ACC112 (cell line): ENCODE results near the gene CRIP3.
A peak's percentile ranks its signal among the peaks of the same experiment; 100 is the strongest.

Experiments used
- H2AFZ ChIP-seq: fragments of 200-600 bp; sonication (generic); one replicate; pipeline ENCODE4 v1.6.0; 2017; ENCODE audit warnings: antibody characterized with exemption, low read length; ENCODE audit not compliant: unreplicated experiment
- H3K27ac ChIP-seq: fragments of 200-600 bp; sonication (generic); 2 replicates; pipeline ENCODE4 v1.5.1; 2014; ENCODE audit warnings: low read depth, mild to moderate bottlenecking, antibody characterized with exemption, low read length, moderate library complexity
- H3K27me3 ChIP-seq: fragments of 200-600 bp; sonication (generic); 2 replicates; pipeline ENCODE4 v1.6.1; 2014; ENCODE audit warnings: mild to moderate bottlenecking, antibody characterized with exemption, low read length, moderate library complexity, mixed read lengths; ENCODE audit not compliant: insufficient read depth
- H3K36me3 ChIP-seq: fragments of 200-600 bp; sonication (generic); 2 replicates; pipeline ENCODE4 v1.6.1; 2016; ENCODE audit warnings: mild to moderate bottlenecking, antibody characterized with exemption, low read length, moderate library complexity, mixed read lengths; ENCODE audit not compliant: insufficient read depth
- H3K4me1 ChIP-seq: fragments of 200-600 bp; sonication (generic); one replicate; pipeline ENCODE4 v1.6.1; 2016; ENCODE audit warnings: low read length, mixed read lengths; ENCODE audit not compliant: insufficient read depth, unreplicated experiment, control insufficient read depth
- H3K4me3 ChIP-seq: fragments of 200-600 bp; sonication (generic); 2 replicates; pipeline ENCODE4 v1.5.1; 2014; ENCODE audit warnings: mild to moderate bottlenecking, low read depth, low read length
- H3K79me2 ChIP-seq: fragments of 200-600 bp; sonication (generic); one replicate; pipeline ENCODE4 v1.6.0; 2016; ENCODE audit warnings: low read length; ENCODE audit not compliant: control insufficient read depth, unreplicated experiment, insufficient read depth

The CRIP3 gene

GRCh38 chr6:43273707-43274106, 34.9 kb downstream of the CRIP3 start:
- Histone ChIP-seq H3K36me3 (no peaks in the 10 kb centered on the region), H3K27ac (no peak overlapping the region), H3K4me1 (peaks cover 5% of the 10 kb centered on the region), H3K27me3 (peaks cover 41% of the 10 kb centered on the region), H3K79me2 (no peaks in the 10 kb centered on the region), H3K4me3 (no peak overlapping the region), H2AFZ (no peak overlapping the region)

GRCh38 chr6:43271944-43272343, 36.7 kb downstream of the CRIP3 start:
- Histone ChIP-seq H3K36me3 (no peaks in the 10 kb centered on the region), H3K4me1 (no peaks in the 10 kb centered on the region), H2AFZ (no peak overlapping the region), H3K4me3 (no peak overlapping the region), H3K79me2 (no peaks in the 10 kb centered on the region), H3K27ac (no peak overlapping the region), H3K27me3 (peaks cover 48% of the 10 kb centered on the region)

- no peaks in the 10 kb centered on the region for H3K4me1 ChIP-seq
Measured at GRCh38 chr6:43271103-43271815, 37.4 kb downstream of the CRIP3 start.

GRCh38 chr6:43269273-43270007, 39.2 kb downstream of the CRIP3 start:
- Histone ChIP-seq H2AFZ (no peak overlapping the region), H3K27me3 (peaks cover 30% of the 10 kb centered on the region), H3K27ac (no peak overlapping the region), H3K4me3 (peak overlapping the region; percentile 58), H3K36me3 (no peaks in the 10 kb centered on the region), H3K4me1 (no peaks in the 10 kb centered on the region), H3K79me2 (no peaks in the 10 kb centered on the region)

More at GRCh38 chr6:43271103-43271815, 37.4 kb downstream of the CRIP3 start:
- H3K4me3 ChIP-seq = no peak overlapping the region
- no peak overlapping the region for H2AFZ ChIP-seq
- H3K36me3 ChIP-seq = no peaks in the 10 kb centered on the region
- H3K27me3 ChIP-seq = peaks cover 48% of the 10 kb centered on the region
- H3K79me2 ChIP-seq = no peaks in the 10 kb centered on the region
- H3K27ac ChIP-seq = no peak overlapping the region

- Histone ChIP-seq H3K4me1 (no peaks in the 10 kb centered on the region), H3K27me3 (peaks cover 23% of the 10 kb centered on the region), H3K36me3 (no peaks in the 10 kb centered on the region), H2AFZ (no peak overlapping the region), H3K4me3 (no peak overlapping the region), H3K27ac (no peak overlapping the region), H3K79me2 (no peaks in the 10 kb centered on the region)
Measured at GRCh38 chr6:43268782-43269272, 39.8 kb downstream of the CRIP3 start.

GRCh38 chr6:43268355-43268700, 40.3 kb downstream of the CRIP3 start:
- Histone ChIP-seq H3K4me3 (no peak overlapping the region), H3K36me3 (no peaks in the 10 kb centered on the region), H3K27me3 (peaks cover 18% of the 10 kb centered on the region), H3K79me2 (no peaks in the 10 kb centered on the region), H2AFZ (no peak overlapping the region), H3K27ac (no peak overlapping the region), H3K4me1 (no peaks in the 10 kb centered on the region)

- Histone ChIP-seq H3K36me3 (no peaks in the 10 kb centered on the region), H3K4me1 (no peaks in the 10 kb centered on the region), H3K27ac (no peak overlapping the region), H2AFZ (no peak overlapping the region), H3K79me2 (no peaks in the 10 kb centered on the region), H3K27me3 (peaks cover 14% of the 10 kb centered on the region), H3K4me3 (no peak overlapping the region)
Measured at GRCh38 chr6:43267619-43268354, 40.8 kb downstream of the CRIP3 start.

GRCh38 chr6:43265564-43265963, 43.1 kb downstream of the CRIP3 start:
- H3K4me1 ChIP-seq = no peaks in the 10 kb centered on the region
- no peak overlapping the region for H2AFZ ChIP-seq
- no peaks in the 10 kb centered on the region for H3K36me3 ChIP-seq
- no peak overlapping the region for H3K27ac ChIP-seq
- peaks cover 13% of the 10 kb centered on the region for H3K27me3 ChIP-seq
- H3K4me3 ChIP-seq = no peak overlapping the region
- H3K79me2 ChIP-seq = no peaks in the 10 kb centered on the region

- Histone ChIP-seq H3K27ac (no peak overlapping the region), H3K79me2 (no peaks in the 10 kb centered on the region), H2AFZ (no peak overlapping the region), H3K4me3 (no peak overlapping the region), H3K36me3 (no peaks in the 10 kb centered on the region), H3K4me1 (no peaks in the 10 kb centered on the region), H3K27me3 (peaks cover 13% of the 10 kb centered on the region; the same call in 1 of the 2 replicates)
Measured at GRCh38 chr6:43264599-43265145, 44.0 kb downstream of the CRIP3 start.

- Histone ChIP-seq H3K4me3 (no peak overlapping the region), H3K79me2 (no peaks in the 10 kb centered on the region), H3K36me3 (no peaks in the 10 kb centered on the region), H3K27me3 (peaks cover 6% of the 10 kb centered on the region; the same call in 1 of the 2 replicates), H3K4me1 (no peaks in the 10 kb centered on the region), H3K27ac (no peak overlapping the region), H2AFZ (no peak overlapping the region)
Measured at GRCh38 chr6:43263314-43264178, 45.1 kb downstream of the CRIP3 start.
